GM10248 (cell line): ENCODE measurements around the gene ARHGAP22.

ENCODE experiments used
- CTCF ChIA-PET: fragments of 300-600 bp; sonication (Branson Sonifier 250); formaldehyde crosslinking; extraction: SDS; loops from one replicate; lab custom pipeline; 2021; ENCODE audit warnings: antibody characterized with exemption; lab: Yijun Ruan, JAX
- POLR2A ChIA-PET: fragments of 350-650 bp; sonication (Branson Sonifier 250); formaldehyde crosslinking; extraction: SDS; loops from one replicate; lab custom pipeline; 2020; ENCODE audit warnings: antibody characterized with exemption; lab: Yijun Ruan, JAX
- DNase-seq: peaks from one replicate; pipeline ENCODE4 v3.0.0; 2012; ENCODE audit errors: extremely low spot score
- TF ChIP-seq, protein P1 (sequence below): IDR thresholded peaks from 2 replicates; pipeline ENCODE4 v1.5.1; 2012; ENCODE audit warnings: mild to moderate bottlenecking, low read depth; ENCODE audit errors: extremely low read depth, missing control alignments, control extremely low read depth

ARHGAP22 gene

DNA sequence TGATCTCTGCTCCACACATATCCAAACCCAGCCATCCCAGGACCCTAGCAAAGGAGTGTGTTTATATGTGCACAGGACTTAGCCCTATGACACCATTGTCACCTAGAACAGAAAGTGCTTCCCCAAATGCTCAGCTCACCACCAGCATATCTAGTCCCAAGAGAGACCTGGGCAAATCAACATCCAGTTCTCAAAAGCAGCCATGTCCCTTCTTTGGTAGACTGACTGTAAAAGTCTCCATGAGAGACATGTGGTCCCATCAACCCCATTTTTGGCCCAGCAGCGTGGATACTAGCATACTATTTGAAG lies 20.9 kb upstream of the ARHGAP22 start:
- CTCF ChIA-PET, result interaction anchor here (0.7 to 4.2 kb wide), 5 partner anchors 8 to 30 kb away, joined by 3 to 33 read pairs (median 12); no protein-coding TSS in a partner anchor

DNA sequence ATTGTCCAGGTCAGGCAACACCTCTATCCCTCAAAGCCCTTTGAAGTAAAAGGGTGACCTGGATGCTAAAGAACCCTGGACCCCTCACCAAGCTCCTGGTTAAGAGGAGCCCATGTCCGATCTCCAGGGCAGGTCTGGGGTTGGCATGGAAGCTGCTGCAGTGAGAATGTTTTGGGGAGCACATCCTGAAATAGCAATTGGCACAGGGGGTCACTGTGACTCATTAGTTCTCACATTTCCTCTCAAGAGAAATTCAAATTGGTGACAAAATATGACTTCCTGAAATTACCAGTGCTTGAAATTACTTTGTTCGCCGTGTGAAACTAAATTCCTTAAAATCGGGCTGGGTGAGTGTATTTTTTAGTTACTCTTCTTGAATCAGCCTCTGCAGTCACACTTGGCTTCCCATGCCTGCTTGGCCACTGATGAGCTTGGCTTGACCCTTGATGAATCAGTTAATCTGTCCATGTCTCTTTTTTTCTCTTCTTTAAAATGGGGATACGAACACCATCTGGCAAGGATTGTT lies 18.8 kb upstream of the ARHGAP22 start:
- TF ChIP-seq, protein P1, sequence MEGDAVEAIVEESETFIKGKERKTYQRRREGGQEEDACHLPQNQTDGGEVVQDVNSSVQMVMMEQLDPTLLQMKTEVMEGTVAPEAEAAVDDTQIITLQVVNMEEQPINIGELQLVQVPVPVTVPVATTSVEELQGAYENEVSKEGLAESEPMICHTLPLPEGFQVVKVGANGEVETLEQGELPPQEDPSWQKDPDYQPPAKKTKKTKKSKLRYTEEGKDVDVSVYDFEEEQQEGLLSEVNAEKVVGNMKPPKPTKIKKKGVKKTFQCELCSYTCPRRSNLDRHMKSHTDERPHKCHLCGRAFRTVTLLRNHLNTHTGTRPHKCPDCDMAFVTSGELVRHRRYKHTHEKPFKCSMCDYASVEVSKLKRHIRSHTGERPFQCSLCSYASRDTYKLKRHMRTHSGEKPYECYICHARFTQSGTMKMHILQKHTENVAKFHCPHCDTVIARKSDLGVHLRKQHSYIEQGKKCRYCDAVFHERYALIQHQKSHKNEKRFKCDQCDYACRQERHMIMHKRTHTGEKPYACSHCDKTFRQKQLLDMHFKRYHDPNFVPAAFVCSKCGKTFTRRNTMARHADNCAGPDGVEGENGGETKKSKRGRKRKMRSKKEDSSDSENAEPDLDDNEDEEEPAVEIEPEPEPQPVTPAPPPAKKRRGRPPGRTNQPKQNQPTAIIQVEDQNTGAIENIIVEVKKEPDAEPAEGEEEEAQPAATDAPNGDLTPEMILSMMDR, result no peak
- CTCF ChIA-PET, result interaction anchor here (1.7 to 4.2 kb wide), 4 partner anchors 9 to 33 kb away, joined by 6 to 33 read pairs (median 20); no protein-coding TSS in a partner anchor
- no peak for DNase-seq
- POLR2A ChIA-PET, result no interaction called here

More for the DNA sequence above, 20.9 kb upstream of the ARHGAP22 start:
- POLR2A ChIA-PET, result no interaction called here
- TF ChIP-seq, protein P1, result no peak
- DNase-seq, result no peak

DNA sequence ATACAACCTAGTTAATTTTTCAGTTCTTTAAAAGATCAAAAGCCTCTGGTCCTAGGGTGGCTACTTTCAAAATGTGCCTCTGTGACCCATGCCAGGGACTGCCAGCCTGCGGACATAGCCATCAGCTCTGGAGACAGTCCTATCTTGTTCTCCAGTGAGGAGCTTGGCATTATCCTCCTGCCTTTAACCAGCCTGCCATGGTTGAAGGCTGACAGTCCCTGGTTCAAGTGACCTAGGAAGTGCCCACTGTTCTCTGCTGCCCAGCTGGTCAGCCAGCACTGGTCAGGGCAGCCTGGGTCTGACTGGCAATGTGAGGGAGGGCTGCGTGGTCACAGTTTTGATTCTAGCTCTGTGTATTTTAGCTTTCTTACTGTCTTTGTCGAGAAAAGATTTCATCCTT lies 18.1 kb upstream of the ARHGAP22 start:
- TF ChIP-seq, protein P1, result no peak
- POLR2A ChIA-PET, result no interaction called here
- CTCF ChIA-PET, result interaction anchor here (1.7 to 4.0 kb wide), 2 partner anchors 15 to 33 kb away, joined by 6 to 33 read pairs; no protein-coding TSS in a partner anchor
- no peak for DNase-seq

DNA sequence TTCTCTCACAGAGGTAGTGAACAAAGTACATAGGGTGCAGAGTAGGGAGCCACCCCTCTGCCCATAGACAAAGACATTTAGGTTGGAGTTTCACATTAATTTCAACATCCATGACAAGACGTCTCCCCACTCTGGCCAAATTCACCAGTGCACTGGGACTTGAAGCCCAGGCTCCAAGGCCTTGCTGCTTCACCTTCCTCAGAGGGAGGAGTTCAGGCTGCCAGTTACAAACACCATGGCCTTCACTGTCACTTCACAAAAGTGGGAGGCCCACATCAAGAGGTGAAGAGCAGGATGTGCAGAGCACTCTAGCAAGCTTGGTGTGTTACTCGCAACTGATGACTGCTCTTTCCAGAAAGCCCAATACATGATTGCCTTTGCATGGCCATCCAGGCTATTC lies 15.8 kb upstream of the ARHGAP22 start:
- TF ChIP-seq, protein P1, result no peak
- ChIA-PET CTCF (interaction anchor here (0.7 to 5.5 kb wide), 4 partner anchors 9 to 35 kb away, joined by 3 to 48 read pairs (median 9); partner anchors contain the start of gene ARHGAP22), POLR2A (no interaction called here)
- no peak for DNase-seq

DNA sequence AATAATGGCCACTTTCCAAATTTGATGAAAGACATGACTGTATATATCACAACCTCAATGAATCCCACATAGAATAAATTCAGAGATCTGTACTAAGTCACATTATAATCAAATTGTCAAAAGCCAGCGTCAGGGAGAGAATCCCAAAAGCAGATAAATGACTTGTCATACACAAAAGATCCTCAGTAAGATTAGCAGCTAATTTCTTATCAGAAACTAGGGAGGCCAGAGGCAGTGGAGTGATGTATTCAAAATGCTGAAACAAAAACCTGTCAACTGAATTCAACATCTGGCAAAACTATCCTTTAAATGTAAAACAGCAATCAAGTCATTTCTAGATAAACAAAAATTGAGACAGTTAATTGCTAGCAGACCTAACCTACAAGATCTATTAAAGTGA lies 11.6 kb upstream of the ARHGAP22 start:
- ChIA-PET CTCF (interaction anchor here (2.1 to 5.5 kb wide), 4 partner anchors 9 to 41 kb away, joined by 6 to 48 read pairs (median 36); partner anchors contain the start of gene ARHGAP22), POLR2A (no interaction called here)
- TF ChIP-seq, protein P1, result no peak
- DNase-seq, result no peak

DNA sequence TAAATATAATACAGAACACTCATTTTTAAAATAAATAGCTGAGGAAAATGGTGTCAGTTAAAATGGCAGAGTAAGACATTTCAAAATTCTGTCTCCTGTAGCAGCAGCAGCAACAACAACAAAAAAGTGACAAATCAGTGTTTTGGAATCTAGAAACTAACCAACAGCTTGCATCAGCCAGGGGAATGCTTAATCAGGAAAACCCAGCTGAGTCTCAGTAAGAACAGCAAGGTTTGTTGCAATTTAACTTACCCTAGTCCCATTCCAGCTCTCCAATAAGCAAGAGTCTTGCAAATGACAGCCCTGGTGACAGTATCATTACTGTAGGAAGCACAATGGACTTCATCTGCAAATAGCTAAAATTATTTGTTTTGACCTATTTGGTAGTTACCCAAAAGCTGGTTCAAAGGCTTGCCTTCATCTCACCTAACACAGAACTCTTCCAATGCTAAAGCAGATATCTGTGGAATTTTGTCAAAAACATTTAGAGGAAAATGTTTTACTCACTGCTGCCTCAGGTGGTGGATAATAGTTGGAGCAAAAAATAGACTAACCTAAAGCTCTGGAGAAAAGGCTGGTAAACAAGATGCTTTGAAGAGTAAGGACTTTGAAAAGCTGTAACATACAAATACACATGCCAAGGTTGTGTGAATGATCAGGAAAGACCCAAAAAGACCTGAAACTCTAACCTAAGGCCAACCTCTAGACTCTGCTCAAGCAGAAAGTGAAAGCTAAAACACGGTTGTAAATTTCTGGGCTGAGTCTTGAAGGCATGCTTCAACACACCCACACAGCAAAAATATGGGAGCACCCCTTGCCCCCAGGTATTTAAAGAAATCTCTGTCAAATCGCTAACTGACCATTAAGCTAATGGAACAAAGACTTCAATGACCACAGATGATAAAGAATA lies 9.9 kb upstream of the ARHGAP22 start:
- DNase-seq, result no peak
- POLR2A ChIA-PET, result no interaction called here
- TF ChIP-seq, protein P1, result no peak
- CTCF ChIA-PET, result interaction anchor here (0.8 to 2.8 kb wide), 17 partner anchors 9 to 233 kb away, joined by 3 to 40 read pairs (median 6); partner anchors contain the start of gene ARHGAP22
